B cell (primary cell): ENCODE results near the gene IGLL5.

ENCODE experiments used
- CTCF ChIP-seq: fragments of 200-600 bp; IDR thresholded peaks from one replicate; pipeline ENCODE4 v1.8.0; 2022; ENCODE audit warnings: antibody characterized with exemption, mild to moderate bottlenecking
- EZH2 ChIP-seq: IDR thresholded peaks from 2 replicates; pipeline ENCODE4 v1.6.1; 2012; ENCODE audit warnings: borderline replicate concordance, low read depth, mild to moderate bottlenecking, moderate library complexity, low read length; ENCODE audit not compliant: insufficient read depth, poor library complexity, severe bottlenecking

GRCh38 chr22:22854466-22854865, 33.1 kb upstream of the IGLL5 start:
- TF ChIP-seq CTCF: no peak
- TF ChIP-seq EZH2: no peak
